AG08395 (cell line): ENCODE measurements around the gene STN1.
"Not testable (repeated sequence)": the region's sequence is repeated elsewhere in the genome, so short reads cannot be mapped to it uniquely, and the experiment has no call there.

ENCODE experiments used
- DNase-seq: peaks from one replicate; pipeline ENCODE4 v3.0.0; 2012; ENCODE audit warnings: mixed read lengths, low spot score

STN1 gene

DNA sequence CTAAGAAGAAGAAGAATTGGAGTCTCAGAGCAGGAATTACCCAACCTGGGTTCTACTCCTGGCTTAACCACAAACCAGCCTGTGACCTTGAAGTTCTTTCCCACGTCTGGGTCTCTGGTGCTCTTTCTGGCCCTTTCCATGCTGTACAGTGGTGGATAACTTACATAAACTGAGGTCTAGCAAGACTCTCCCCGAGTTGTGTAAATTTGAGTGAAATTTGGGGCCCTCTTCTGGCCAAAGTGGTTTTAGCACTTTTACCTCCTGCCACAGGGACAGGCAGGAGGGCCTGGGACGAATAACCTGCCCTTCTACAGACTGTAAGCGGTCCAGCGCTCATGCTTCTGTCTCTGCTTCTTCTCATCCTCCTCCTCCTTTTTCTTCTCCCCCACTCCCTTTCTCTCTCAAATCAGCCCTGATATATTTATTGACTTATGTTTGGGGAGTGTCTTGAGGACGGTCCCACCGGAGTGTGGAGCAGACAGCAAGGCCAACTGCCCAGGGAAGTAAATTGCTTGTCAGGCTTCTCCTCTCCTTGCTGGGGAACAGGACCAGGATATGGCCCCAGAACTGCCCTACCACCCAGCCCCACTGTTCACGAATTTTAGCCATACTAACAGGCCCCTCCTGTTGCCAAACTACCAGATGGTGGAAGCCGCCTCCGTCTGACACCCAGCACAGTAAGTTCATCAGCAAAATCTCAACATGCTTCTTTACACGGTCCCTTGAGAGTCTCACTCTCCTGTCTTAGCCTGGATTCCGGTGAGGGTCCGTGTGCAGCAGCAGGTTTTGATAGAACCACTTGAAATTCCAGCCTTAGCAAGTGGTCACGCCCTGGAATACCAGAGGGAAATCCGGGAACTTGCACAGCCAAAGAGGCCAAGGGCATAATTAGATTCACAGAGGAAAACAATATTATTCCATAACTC, 58.6 kb downstream of the STN1 start:
- peak; percentile 71 for DNase-seq

DNA sequence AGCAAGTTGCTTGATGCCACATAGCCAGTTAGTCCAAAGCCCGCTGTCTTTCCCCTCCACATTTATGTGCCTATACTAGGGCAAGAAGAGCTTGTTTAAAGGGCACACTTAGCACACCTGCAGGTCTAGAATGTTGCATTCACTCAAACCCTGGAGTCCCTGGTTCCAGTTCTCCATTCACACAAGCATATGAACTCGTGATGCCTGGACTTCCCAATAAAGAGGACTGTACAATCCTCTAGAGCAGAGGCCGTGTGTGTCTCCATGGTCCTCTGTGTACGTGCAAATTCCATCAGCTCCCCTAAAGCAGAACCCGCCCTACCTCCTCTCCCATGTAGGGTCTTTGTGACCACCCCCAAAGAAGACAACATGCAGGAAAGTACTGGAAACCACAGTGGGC, 59.6 kb downstream of the STN1 start:
- no peak for DNase-seq

DNA sequence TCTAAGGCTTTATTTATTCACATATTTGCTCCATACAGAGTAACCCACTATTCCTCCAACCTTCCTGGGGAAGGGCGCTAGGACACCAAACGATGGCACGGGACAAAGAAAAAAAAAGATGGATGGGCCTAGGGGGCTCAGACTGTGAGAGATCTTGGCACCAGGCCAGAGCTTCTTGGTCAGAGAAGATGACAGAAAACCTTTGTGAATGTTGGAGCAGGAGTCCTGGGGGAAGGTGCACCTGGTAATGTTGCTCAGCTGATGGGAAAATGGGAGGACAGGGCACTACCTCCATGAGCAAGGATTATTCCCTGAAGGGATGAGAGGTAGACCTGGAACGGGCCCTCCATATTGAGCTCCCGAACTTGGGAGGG, 61.2 kb downstream of the STN1 start:
- no peak for DNase-seq

DNA sequence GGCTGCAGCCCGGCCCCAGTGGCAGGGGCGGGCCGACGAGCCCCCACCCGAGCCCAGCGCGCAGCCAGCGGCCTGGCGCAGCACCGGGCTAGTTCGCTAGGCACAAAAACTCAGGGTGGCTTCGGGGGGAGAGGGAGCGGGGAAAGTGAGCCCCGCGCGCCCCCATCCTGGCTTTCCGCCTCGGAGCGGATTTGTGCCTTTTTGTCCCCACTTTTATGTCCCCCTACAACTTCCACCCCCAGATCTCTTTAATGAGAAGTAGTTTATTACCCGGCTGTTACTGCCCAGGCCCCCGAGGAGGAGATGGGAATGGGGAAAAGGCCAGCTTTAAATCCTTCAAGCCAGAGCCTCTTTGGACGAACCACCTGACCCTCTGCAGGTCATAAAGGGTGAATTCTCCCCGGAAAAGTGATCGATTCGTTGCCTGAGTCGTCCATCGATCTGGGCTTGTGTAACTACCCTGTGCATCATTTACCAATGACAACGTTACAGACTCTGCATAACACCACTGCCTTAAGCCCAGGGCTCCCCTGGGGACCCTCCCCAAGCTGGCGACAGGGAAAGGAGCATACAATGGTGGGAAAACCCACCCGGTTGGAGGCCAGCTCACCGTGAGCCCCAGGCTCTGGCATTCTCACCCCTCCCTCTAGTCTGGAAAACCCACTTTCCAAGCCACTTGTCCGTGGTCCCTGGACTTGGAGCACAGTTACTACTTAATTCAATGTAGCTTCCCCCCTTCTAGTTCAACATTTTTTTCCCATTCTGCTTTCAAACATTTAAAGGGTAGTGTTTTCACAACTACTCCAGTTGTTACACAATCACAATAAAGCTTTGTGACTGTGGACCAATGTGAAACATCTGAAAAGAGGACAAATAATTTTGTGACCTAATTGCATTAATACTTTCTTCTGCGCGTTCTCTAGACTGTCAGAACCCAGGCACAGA, 61.9 kb downstream of the STN1 start:
- no peak for DNase-seq

DNA sequence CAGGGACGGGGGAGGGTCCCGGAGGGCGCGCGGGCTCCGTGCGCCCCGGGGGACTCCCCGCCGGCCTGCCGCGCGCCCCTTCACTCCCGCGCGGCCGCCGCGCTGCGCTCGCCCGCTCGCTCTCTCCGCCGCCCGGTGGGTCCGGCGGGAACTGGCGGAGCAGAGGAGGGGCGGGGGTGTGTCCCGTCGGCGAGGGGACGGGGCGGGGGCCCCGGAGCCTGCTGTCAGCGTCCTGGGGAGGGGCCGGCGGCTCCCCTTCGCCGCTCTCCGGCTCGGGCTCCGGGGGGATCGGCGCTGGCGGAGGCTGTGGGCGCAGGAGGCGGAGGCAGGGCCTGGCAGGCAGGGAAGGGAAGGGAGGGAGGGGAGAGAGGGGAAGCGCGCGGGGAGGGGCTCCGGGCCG, 62.6 kb downstream of the STN1 start, which contains the start of gene SH3PXD2A:
SH3PXD2A (minus strand) TSS at position 153 of the 400 bp plus-strand sequence. CDS start 310 bp downstream, outside the sequence.
- peak; percentile 48 for DNase-seq

DNA sequence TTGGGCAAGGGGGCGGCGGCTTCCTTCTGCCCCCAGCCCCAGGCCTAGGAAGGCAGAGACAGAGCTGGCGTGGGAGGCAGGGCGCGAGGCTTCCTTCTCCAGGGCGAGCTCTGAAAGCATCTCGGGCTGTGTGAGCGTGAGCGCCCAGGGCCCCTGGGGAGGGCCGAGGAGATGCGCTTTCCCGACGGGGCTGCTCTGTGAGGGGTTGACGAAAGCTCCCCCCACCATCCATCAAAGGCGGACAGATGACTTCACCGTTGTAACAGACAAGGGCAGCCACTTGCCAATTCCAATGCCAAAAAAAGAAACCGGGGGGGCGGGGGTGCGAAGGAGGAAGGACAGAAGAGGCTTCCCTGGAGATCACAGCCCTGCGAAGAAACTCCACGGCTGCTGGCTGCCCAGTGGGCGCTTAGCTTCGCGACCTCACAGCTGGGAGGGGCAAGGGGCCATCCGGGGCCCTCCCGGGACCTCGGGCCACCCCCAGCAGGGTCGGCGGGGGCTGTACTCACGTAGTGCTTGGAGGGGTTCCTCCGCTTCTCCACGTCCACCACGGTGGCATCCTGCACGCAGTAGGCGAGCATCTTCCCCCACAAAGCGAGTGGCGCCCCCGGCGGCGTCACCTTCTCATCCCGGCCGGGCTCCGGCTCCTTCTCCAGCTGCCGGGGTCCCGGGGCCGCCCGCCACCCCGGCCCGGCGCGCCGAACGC, 63.1 kb downstream of the STN1 start:
- DNase-seq, result no peak

DNA sequence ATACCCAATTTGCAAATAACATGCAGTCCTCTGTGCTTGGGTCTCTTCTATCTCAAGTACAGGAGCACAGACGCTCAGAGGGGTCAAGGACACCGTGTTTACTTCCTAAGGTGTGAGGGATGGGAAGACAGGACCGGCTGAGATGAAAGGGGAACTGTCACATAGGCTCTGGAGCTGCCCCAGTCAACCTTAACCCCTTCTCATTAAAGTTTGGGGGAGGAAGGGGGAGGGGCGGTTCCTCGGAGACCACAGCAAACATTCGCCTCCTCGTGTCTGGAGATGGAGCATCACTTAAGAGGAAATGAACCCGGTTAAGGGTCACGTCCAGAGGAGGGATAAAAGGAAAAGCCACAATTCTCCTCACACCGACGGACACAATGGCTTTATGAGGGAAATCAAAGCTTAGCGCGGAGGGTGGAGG, 63.7 kb downstream of the STN1 start:
- DNase-seq, result no peak

DNA sequence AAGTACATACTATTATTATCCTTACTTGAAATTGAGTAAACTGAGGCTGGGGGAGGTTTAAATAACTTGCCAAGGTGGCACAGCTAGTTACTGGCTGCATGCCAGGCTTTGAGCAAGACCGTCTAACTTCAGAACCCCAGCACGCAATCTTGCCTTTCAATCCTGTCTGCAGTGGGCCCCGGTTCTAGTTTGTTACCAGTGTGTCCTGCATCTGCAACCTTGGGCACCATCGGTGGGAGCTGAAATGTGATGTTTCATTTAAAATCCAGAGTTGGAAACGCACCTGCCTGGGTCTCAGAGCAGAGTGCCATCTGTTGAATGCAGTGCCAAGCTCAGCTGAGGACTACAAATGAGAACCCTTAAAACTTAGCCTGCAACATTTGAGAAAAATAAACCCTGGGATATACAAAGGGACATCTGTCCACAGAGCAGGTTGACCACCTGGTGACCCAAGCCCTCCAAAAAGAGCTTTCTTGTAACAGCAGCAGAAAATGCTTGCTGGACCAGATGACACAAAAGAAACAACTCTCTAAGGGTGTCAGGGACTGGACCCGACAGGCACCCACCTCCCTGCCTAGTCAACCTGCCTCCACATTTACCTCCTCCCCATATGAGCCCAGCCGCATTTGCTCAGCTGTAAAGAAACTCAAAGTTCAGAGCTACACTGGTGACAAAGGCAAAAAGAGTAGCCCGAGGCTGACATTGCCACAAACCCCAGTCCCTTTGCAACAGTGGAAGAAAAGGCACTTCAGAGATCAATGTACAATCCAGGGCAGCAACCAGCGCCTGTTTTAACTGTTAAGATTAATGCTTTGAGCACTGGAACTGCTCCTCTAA, 64.3 kb downstream of the STN1 start:
- no peak for DNase-seq

DNA sequence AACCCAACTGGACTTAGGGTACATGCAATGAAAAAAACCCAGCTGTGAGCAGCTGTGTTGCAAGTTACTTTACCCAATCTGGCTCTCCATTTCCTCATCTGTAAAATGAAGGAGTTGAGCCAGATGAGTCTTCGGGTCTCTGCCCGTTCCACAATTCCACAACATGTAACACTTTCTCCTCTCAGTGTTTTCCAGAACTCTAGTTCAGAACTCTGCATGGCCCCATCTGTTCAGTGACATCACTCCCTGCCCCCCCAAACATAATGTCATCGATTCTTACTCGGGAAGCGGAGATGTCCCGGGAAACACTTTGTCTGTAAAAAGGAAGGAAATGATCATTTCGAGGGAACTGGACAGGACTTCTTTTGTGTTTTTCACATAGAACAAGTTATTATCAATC, 65.1 kb downstream of the STN1 start:
- DNase-seq, result peak; percentile 15

DNA sequence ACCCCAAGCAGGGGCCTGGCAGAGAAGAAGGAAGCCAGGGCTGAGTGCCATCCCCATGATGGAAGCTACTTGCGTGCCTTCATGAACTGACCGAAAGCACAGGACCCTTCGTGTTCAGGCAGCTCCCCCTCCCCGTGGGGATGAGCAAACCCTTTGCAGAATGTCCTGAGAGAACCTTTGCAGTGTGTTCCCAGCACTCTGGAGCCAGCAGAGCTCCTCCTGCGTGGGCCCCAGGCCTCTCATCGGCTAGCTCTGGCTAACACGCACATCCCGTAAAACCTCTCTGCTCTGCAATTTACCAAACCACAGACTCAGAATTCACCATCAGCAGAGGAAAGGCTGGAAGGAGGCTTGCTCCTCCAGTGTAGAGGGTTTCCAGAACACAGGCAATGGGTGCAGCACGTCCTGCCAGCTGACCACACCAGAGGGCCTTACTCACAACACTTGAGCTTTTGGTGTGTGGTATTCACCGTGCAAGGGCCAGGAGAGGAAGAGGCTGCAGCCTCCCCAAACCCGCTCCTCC, 65.7 kb downstream of the STN1 start:
- DNase-seq, result peak; percentile 71

DNA sequence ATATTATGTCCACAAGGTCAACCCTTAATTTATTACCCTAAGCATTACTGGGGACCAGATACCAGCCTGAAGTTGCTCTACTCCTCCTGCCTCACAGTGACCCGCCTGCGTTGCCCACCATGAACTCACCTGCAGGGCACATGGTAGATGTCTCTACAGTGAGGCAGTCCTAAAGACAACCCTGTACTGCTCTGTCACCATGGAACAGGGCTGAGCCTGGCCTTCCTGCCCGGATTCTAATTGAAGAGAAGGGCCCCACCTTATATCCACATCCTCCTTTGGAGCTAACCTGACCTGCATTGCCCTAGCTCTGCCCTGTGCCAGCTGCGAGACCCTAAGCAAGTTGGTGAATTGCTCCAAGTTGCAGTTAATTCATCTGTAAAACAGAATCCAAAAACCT, 66.7 kb downstream of the STN1 start:
- no peak for DNase-seq

DNA sequence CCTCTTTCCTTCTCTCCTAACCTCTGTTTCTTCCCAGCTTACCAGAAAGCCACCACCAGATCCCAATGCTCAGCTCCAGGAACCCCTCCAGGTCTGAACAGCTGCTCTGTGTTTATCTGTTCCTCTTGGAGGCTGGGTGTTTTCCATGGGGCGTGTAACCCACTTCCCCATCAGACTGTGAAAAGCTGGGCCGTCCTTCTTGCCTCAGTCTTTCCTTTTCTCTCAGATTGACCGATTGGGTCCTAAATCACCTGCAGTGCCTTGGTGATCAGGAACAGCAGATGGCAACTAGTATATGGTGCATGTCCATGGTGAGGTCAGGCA, 67.5 kb downstream of the STN1 start:
- no peak for DNase-seq

DNA sequence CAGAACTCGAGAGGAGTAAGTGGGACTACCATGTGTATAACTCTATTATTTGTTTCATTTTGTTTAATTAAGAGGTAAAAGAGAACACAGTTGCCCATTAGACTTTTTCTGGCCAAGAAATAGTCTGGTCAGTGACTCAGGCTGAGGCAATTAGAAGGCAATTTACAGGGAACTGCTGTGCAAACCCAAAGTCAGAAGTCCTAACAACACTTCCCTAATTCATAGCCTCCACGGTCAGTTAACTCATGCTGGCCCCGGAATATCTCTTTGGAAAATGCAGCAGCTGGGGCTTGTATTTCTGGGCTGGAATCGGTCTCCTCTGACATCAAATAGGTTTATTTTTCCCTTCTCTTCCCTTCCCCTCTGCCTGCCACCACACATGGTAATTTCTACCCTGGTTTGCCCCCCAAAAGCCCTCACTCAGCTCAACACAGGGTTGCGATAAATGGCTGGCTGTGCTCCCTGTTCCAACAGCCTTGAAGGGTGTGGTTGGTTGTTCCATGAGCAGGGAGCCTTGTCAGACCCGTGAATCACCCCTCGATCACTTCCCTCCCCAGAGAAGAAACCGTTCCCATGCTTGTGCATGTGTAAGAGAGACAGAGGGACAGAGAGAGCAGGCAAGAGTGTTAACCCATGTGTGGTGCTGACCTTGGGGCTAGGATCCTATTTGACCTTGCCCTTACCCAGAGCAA, 68.0 kb downstream of the STN1 start:
- peak; percentile 82 for DNase-seq

DNA sequence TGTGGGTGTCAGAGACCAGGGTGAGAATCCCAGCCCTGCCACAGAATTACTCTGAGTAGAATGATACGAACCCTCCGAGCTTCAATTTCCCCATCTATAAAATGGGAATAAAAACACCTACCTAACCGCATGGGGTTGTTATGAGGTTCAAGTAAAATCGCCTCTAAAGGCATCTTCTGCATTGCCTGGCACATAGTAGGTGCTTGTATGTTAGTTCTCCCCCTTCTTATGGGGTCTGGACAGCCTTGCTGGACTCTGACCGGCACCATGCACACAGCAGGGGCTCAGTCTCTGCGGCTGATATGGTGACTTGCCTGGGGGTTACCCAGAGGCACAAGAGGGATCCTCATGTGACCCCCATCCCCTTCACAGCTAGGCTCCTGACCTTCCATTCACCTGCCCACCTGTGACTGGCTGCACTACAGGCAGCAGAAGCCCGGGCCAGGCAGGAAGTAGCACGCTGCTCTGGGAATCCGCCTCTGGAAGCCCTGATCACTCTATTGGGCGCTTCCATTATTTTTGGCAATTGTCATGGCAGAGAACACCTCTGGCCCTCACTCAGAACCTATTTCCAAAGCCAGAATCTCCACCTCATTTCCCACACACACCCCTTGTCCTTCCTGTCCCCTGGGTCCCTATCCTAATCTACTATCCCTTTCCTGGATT, 68.6 kb downstream of the STN1 start:
- DNase-seq, result no peak

DNA sequence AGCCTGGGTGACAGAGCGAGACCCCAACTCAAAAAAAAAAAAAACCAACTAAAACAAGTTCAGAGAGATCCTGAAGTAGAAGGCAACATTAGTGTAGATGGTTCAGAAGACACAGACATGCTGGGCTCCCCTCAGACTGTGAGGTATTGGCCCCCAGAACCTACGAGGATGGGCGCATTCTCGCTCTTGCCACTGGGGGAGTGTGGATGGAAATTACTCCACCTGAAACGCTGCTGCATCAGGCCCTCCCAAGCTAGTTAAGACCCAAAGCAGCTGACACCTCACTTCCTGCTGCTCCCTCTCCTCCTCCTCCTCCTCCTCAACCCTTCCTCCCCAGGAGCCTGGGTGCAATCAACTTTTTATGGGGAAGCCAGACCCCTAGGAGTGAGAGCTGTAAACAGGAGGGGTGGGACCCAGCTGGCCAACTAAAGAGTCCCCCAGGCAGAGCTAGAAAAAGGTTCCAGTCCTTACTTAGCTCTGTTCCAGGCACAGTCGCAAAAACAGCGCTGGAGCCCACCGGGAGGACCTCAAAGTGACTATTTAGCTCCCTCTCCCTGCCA, 70.0 kb downstream of the STN1 start:
- no peak for DNase-seq

DNA sequence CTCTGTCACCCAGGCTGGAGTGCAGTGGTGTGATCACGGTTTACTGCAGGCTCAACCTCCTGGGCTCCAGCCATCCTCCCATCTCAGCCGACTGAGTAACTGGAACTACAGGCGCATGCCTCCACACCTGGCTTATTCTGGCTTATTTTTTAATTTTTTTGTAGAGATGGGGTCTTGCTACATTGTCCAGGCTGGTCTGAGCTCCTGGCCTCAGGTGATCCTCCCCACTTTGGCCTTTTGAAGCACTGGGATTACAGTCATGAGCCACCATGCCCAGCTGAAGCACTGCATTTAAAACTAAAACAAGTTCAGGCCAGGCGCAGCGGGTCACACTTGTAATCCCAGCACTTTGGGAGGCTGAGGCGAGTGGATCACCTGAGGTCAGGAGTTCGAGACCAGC, 70.6 kb downstream of the STN1 start:
- DNase-seq, result no peak

DNA sequence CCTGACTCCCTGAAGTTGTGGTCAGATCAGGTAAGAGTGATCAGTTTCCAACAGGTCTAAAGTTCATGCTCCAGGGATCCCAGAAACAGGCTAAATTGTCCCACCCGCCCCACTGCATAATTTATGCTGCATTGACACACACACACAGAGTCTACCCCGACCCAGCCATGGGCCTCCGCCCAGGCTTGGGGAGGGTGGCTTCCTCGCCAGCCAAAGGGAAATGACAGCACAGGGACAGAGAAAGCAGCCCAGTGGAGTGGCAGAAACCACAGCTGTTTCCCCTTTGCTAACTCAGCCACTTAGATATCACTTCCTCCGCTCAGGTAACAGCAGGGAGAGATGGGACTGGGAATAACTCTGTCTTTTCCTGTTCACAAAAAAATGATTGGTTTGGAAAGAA, 72.0 kb downstream of the STN1 start:
- DNase-seq, result no peak

DNA sequence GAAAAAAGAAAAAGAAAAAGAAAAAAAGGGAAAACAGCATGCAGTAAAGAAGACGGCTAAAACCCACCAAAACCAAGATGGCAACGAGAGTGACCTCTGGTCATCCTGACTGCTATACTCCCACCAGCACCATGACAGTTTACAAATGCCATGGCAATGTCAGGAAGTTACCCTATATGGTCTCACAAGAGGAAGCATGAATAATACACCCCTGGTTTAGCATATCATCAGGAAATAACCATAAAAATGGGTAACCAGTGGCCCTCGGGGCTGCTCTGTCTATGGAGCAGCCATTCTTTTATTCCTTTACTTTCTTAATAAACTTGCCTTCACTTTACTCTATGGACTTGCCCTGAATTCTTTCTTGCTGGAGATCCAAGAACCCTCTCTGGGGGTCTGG, 72.6 kb downstream of the STN1 start:
- not testable (repeated sequence) for DNase-seq

DNA sequence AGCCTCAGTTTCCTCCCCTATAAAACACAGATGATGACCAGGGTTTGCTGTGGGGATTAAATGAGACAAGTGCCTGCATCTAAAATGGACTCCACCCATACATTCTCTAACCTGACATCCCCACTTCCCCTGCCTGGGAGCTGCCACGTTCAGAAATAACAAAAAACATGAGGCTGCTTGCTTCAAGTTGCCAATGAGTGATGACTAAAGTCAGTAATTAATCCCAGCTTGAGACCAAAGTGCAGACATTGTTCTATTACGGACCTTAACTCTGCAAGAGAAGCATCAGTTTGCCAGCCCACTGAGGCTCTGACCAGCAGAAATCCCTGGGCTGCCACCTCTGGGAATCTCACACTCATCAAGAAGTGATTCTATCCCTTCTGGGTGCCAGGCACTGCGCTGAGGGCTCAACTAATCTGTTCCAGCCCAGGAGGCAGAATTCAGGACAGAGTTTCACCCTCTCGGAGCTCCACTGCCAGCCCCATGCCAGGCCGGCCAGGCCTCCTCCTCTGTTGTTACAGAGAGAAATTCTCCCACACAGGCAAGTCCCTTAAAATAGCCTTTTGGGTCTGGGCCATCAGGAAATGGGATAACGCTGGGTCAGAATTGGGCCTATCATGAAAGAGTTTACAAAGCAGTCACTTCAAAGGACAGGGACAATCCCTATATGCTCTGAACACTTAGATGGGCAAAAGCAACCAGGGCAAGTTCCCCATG, 74.0 kb downstream of the STN1 start:
- peak; percentile 78 for DNase-seq
